GM13977 (cell line): ENCODE measurements around the gene F10.

Experiments used
- DNase-seq: peaks from one replicate; pipeline ENCODE4 v3.0.0; 2012; ENCODE audit warnings: low spot score
- CTCF ChIP-seq: IDR thresholded peaks from 2 replicates; pipeline ENCODE4 v1.5.1; 2012; ENCODE audit warnings: mild to moderate bottlenecking, control low read depth; ENCODE audit not compliant: insufficient read depth; ENCODE audit errors: extremely low read depth, missing control alignments
- in situ Hi-C: fragments of 300-500 bp; cut with MboI; formaldehyde crosslinking; loops from one replicate; pipeline ENCODE4 v1.12.0; 2022; ENCODE audit warnings: low sequenced_read_pairs, low pct_unique_long_range_greater_than_20kb, mixed read lengths, inconsistent platforms; ENCODE audit not compliant: unreplicated experiment

The F10 gene

GRCh38 chr13:113190181-113190580 lies 67.6 kb downstream of the F10 start:
- in situ Hi-C loops, result no loop called here
- no peak for TF ChIP-seq CTCF
- no peak for DNase-seq

GRCh38 chr13:113192279-113192678 lies 69.7 kb downstream of the F10 start:
- no peak for TF ChIP-seq CTCF

GRCh38 chr13:113192902-113193301 lies 70.3 kb downstream of the F10 start:
- in situ Hi-C loops, result no loop called here
- DNase-seq, result no peak
- TF ChIP-seq CTCF, result no peak

More at GRCh38 chr13:113192279-113192678, 69.7 kb downstream of the F10 start:
- no peak for DNase-seq
- in situ Hi-C loops, result no loop called here

- in situ Hi-C loops, result no loop called here
- TF ChIP-seq CTCF, result no peak
- DNase-seq, result no peak
Measured at GRCh38 chr13:113195360-113195759, 72.8 kb downstream of the F10 start.

GRCh38 chr13:113196970-113197737 lies 74.6 kb downstream of the F10 start:
- no peak for DNase-seq
- no peak for TF ChIP-seq CTCF
- in situ Hi-C loops, result no loop called here
